ENCODE results near the gene CEP20. TPM values are rescaled to one million over a fixed set of nuclear protein-coding genes. Genes with fewer than 3 reads are reported as not detected.
"Not testable (repeated sequence)": the region's sequence is repeated elsewhere in the genome, so short reads cannot be mapped to it uniquely, and the experiment has no call there.

CEP20 gene
- total RNA-seq, result 32.1 TPM
- polyA plus RNA-seq, result 34.0 TPM
- long read RNA-seq, donor 1, transcript FOPNL-201 (5 exons, 2,275 nt), result major isoform, 5 of 6 reads
- long read RNA-seq, donor 1, partial matches to known transcripts, result 0 of 6 reads
- long read RNA-seq, donor 1, other reads (novel, unspliced or antisense), result 0 of 6 reads
- long read RNA-seq, donor 2, result 0 reads
- long read RNA-seq, donor 3, transcript FOPNL-201 (5 exons, 2,275 nt), result major isoform, 26 of 27 reads
- long read RNA-seq, donor 3, partial matches to known transcripts, result 0 of 27 reads
- long read RNA-seq, donor 3, other reads (novel, unspliced or antisense), result 0 of 27 reads
- long read RNA-seq, donor 4, transcript FOPNL-201 (5 exons, 2,275 nt), result major isoform, 6 of 9 reads
- long read RNA-seq, donor 4, partial matches to known transcripts, result 0 of 9 reads
- long read RNA-seq, donor 4, other reads (novel, unspliced or antisense), result 0 of 9 reads
- long read RNA-seq, donor 5, transcript FOPNL-201 (5 exons, 2,275 nt), result major isoform, 32 of 37 reads
- long read RNA-seq, donor 5, partial matches to known transcripts, result 0 of 37 reads
- long read RNA-seq, donor 5, other reads (novel, unspliced or antisense), result 0 of 37 reads
- long read RNA-seq, donor 6, transcript FOPNL-201 (5 exons, 2,275 nt), result major isoform, 20 of 22 reads
- long read RNA-seq, donor 6, partial matches to known transcripts, result 0 of 22 reads
- long read RNA-seq, donor 6, other reads (novel, unspliced or antisense), result 0 of 22 reads
- long read RNA-seq, donor 7, transcript FOPNL-201 (5 exons, 2,275 nt), result major isoform, 17 of 22 reads
- long read RNA-seq, donor 7, partial matches to known transcripts, result 0 of 22 reads
- long read RNA-seq, donor 7, other reads (novel, unspliced or antisense), result 0 of 22 reads
- long read RNA-seq, donor 8, transcript FOPNL-201 (5 exons, 2,275 nt), result major isoform, 7 of 7 reads
- long read RNA-seq, donor 8, partial matches to known transcripts, result 0 of 7 reads
- long read RNA-seq, donor 8, other reads (novel, unspliced or antisense), result 0 of 7 reads
- long read RNA-seq, donor 9, transcript FOPNL-201 (5 exons, 2,275 nt), result major isoform, 16 of 18 reads
- long read RNA-seq, donor 9, partial matches to known transcripts, result 0 of 18 reads
- long read RNA-seq, donor 9, other reads (novel, unspliced or antisense), result 0 of 18 reads
- long read RNA-seq, donor 10, transcript FOPNL-201 (5 exons, 2,275 nt), result major isoform, 10 of 14 reads
- long read RNA-seq, donor 10, partial matches to known transcripts, result 0 of 14 reads
- long read RNA-seq, donor 10, other reads (novel, unspliced or antisense), result 0 of 14 reads

- under 1% methylated on average over 41 of the region's 41 CpGs for WGBS
- peak; percentile 98 to 100 (median 99) for DNase-seq (ENCODE audit: low read depth in 6 of 9, low spot score in 9 of 9)
- Histone ChIP-seq H3K4me1 (ENCODE audit: control insufficient read depth in 2 of 2, insufficient read depth in 2 of 2, low read length in 2 of 2) (peaks cover 13% of the 10 kb centered on the region in 2 donors), H3K4me3 (ENCODE audit: low read length in 2 of 2) (peak within 1 kb of the TSS; percentile 73 to 99), H3K9me3 (ENCODE audit: control insufficient read depth in 2 of 2, insufficient read depth in 1 of 2, low read length in 1 of 2) (no peaks in the 10 kb centered on the region), H3K27ac (ENCODE audit: low read depth in 1 of 2, low read length in 1 of 2) (peak within 1 kb of the TSS; percentile 87 to 89), H3K27me3 (ENCODE audit: control insufficient read depth in 2 of 2, insufficient read depth in 1 of 2, low read length in 1 of 2) (peaks cover 0 to 2% of the 10 kb centered on the region in 2 donors), H3K36me3 (ENCODE audit: control insufficient read depth in 2 of 2, insufficient read depth in 2 of 2, low read length in 1 of 2) (peaks cover 1 to 3% of the 10 kb centered on the region in 2 donors)
These were observed at the start of gene CEP20 for GRCh38 chr16:15888072-15888976. Gene CEP20 (minus strand): TSS chr16:15888603. CDS start chr16:15888585, 18 bp downstream.

- H3K9me3 ChIP-seq (ENCODE audit: control insufficient read depth in 2 of 2, insufficient read depth in 1 of 2, low read length in 1 of 2); DNase-seq (ENCODE audit: low read depth in 6 of 9, low spot score in 9 of 9); H3K27ac ChIP-seq (ENCODE audit: low read depth in 1 of 2, low read length in 1 of 2); H3K4me1 ChIP-seq (ENCODE audit: control insufficient read depth in 2 of 2, insufficient read depth in 2 of 2, low read length in 2 of 2); H3K4me3 ChIP-seq (ENCODE audit: low read length in 2 of 2); H3K36me3 ChIP-seq (ENCODE audit: control insufficient read depth in 2 of 2, insufficient read depth in 2 of 2, low read length in 1 of 2); H3K27me3 ChIP-seq (ENCODE audit: control insufficient read depth in 2 of 2, insufficient read depth in 1 of 2, low read length in 1 of 2): not testable (repeated sequence)
- over 99% methylated on average over 6 of the region's 6 CpGs for WGBS
These were observed 48.4 kb upstream of the CEP20 start for GRCh38 chr16:15936809-15937208.

- H3K4me1 ChIP-seq (ENCODE audit: control insufficient read depth in 2 of 2, insufficient read depth in 2 of 2, low read length in 2 of 2), result no peaks in the 10 kb centered on the region
- DNase-seq (ENCODE audit: low read depth in 6 of 9, low spot score in 9 of 9), result no peak
- no peaks in the 10 kb centered on the region for H3K27me3 ChIP-seq (ENCODE audit: control insufficient read depth in 2 of 2, insufficient read depth in 1 of 2, low read length in 1 of 2)
- no peak overlapping the region for H3K27ac ChIP-seq (ENCODE audit: low read depth in 1 of 2, low read length in 1 of 2)
- no peak overlapping the region for H3K4me3 ChIP-seq (ENCODE audit: low read length in 2 of 2)
- H3K36me3 ChIP-seq (ENCODE audit: control insufficient read depth in 2 of 2, insufficient read depth in 2 of 2, low read length in 1 of 2), result no peaks in the 10 kb centered on the region
- H3K9me3 ChIP-seq (ENCODE audit: control insufficient read depth in 2 of 2, insufficient read depth in 1 of 2, low read length in 1 of 2), result no peaks in the 10 kb centered on the region
These were observed 46.6 kb upstream of the CEP20 start for GRCh38 chr16:15934991-15935390.

GRCh38 chr16:15933781-15934180, 45.4 kb upstream of the CEP20 start:
- H3K4me1 ChIP-seq (ENCODE audit: control insufficient read depth in 2 of 2, insufficient read depth in 2 of 2, low read length in 2 of 2), result no peaks in the 10 kb centered on the region
- no peak for DNase-seq (ENCODE audit: low read depth in 6 of 9, low spot score in 9 of 9)
- no peaks in the 10 kb centered on the region for H3K36me3 ChIP-seq (ENCODE audit: control insufficient read depth in 2 of 2, insufficient read depth in 2 of 2, low read length in 1 of 2)
- no peak overlapping the region for H3K27ac ChIP-seq (ENCODE audit: low read depth in 1 of 2, low read length in 1 of 2)
- WGBS, result 95% methylated on average over 4 of the region's 4 CpGs
- H3K9me3 ChIP-seq (ENCODE audit: control insufficient read depth in 2 of 2, insufficient read depth in 1 of 2, low read length in 1 of 2), result no peaks in the 10 kb centered on the region
- H3K4me3 ChIP-seq (ENCODE audit: low read length in 2 of 2), result no peak overlapping the region
- H3K27me3 ChIP-seq (ENCODE audit: control insufficient read depth in 2 of 2, insufficient read depth in 1 of 2, low read length in 1 of 2), result no peaks in the 10 kb centered on the region

GRCh38 chr16:15932939-15933338, 44.5 kb upstream of the CEP20 start:
- 87% methylated on average over 6 of the region's 6 CpGs for WGBS
- H3K4me3 ChIP-seq (ENCODE audit: low read length in 2 of 2), result no peak overlapping the region
- H3K36me3 ChIP-seq (ENCODE audit: control insufficient read depth in 2 of 2, insufficient read depth in 2 of 2, low read length in 1 of 2), result no peaks in the 10 kb centered on the region
- H3K4me1 ChIP-seq (ENCODE audit: control insufficient read depth in 2 of 2, insufficient read depth in 2 of 2, low read length in 2 of 2), result no peaks in the 10 kb centered on the region
- H3K27ac ChIP-seq (ENCODE audit: low read depth in 1 of 2, low read length in 1 of 2), result no peak overlapping the region
- DNase-seq (ENCODE audit: low read depth in 6 of 9, low spot score in 9 of 9), result no peak
- H3K27me3 ChIP-seq (ENCODE audit: control insufficient read depth in 2 of 2, insufficient read depth in 1 of 2, low read length in 1 of 2), result no peaks in the 10 kb centered on the region
- H3K9me3 ChIP-seq (ENCODE audit: control insufficient read depth in 2 of 2, insufficient read depth in 1 of 2, low read length in 1 of 2), result no peaks in the 10 kb centered on the region

GRCh38 chr16:15928261-15929104, 40.1 kb upstream of the CEP20 start:
- WGBS, result 97% methylated on average over 18 of the region's 18 CpGs
- no peak for DNase-seq (ENCODE audit: low read depth in 6 of 9, low spot score in 9 of 9)
- H3K36me3 ChIP-seq (ENCODE audit: control insufficient read depth in 2 of 2, insufficient read depth in 2 of 2, low read length in 1 of 2), result no peaks in the 10 kb centered on the region

GRCh38 chr16:15925631-15926030, 37.2 kb upstream of the CEP20 start:
- H3K27me3 ChIP-seq (ENCODE audit: control insufficient read depth in 2 of 2, insufficient read depth in 1 of 2, low read length in 1 of 2), result no peaks in the 10 kb centered on the region
- no peak overlapping the region for H3K27ac ChIP-seq (ENCODE audit: low read depth in 1 of 2, low read length in 1 of 2)
- no peaks in the 10 kb centered on the region for H3K4me1 ChIP-seq (ENCODE audit: control insufficient read depth in 2 of 2, insufficient read depth in 2 of 2, low read length in 2 of 2)
- H3K36me3 ChIP-seq (ENCODE audit: control insufficient read depth in 2 of 2, insufficient read depth in 2 of 2, low read length in 1 of 2), result no peaks in the 10 kb centered on the region
- no peaks in the 10 kb centered on the region for H3K9me3 ChIP-seq (ENCODE audit: control insufficient read depth in 2 of 2, insufficient read depth in 1 of 2, low read length in 1 of 2)
- H3K4me3 ChIP-seq (ENCODE audit: low read length in 2 of 2), result no peak overlapping the region
- WGBS, result 95% methylated on average over 9 of the region's 9 CpGs
- DNase-seq (ENCODE audit: low read depth in 6 of 9, low spot score in 9 of 9), result no peak

More at GRCh38 chr16:15928261-15929104, 40.1 kb upstream of the CEP20 start:
- no peaks in the 10 kb centered on the region for H3K4me1 ChIP-seq (ENCODE audit: control insufficient read depth in 2 of 2, insufficient read depth in 2 of 2, low read length in 2 of 2)
- no peaks in the 10 kb centered on the region for H3K9me3 ChIP-seq (ENCODE audit: control insufficient read depth in 2 of 2, insufficient read depth in 1 of 2, low read length in 1 of 2)
- no peaks in the 10 kb centered on the region for H3K27me3 ChIP-seq (ENCODE audit: control insufficient read depth in 2 of 2, insufficient read depth in 1 of 2, low read length in 1 of 2)
- H3K4me3 ChIP-seq (ENCODE audit: low read length in 2 of 2), result no peak overlapping the region
- no peak overlapping the region for H3K27ac ChIP-seq (ENCODE audit: low read depth in 1 of 2, low read length in 1 of 2)

All from thymus (tissue), 14 donors.